Inflammatory macrophage treated with lipopolysaccharide for 1 hour (primary cell): ENCODE results near the gene PCDHGC4.

Experiments
- DNase-seq, 2 donors: peaks; one replicate each; pipeline ENCODE4 v3.0.0-alpha.2; 2020 to 2022

The PCDHGC4 gene

DNA sequence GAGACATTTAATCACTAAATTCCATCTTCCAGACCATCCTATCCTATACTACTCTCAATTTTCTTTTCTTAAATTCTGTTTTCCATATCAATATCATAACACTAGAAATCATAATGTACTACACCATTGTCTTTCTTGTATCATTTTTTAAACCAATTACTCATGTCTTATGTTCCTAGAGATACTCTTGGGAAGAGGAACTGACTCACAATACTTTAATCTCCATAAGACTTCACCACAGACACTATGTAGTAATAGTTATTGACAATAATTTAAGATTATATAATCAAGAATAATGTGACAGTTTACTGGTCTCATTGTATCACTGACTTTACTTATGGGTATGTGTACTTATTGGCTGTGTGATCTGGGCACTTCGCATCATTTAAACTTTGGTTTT lies 47.9 kb downstream of the PCDHGC4 start:
- no peak for DNase-seq

DNA sequence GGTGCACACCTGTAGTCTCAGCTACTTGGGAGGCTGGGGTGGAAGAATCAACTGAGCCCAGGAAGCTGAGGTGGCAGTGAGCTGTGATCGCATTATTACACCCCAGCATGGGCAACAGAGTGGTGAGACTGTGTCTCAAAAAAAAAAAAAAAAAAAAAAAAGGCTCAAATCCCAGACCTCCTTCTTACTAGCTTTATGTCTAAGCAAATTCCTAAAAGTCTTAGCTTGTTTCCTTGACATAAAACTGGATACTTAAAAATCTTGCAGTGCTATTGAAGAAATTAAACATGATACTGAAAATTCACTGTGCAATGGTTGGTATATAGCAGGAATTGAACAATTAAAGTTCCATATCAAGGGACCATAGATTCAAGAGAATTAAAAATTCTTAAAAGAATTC lies 49.1 kb downstream of the PCDHGC4 start:
- no peak for DNase-seq

DNA sequence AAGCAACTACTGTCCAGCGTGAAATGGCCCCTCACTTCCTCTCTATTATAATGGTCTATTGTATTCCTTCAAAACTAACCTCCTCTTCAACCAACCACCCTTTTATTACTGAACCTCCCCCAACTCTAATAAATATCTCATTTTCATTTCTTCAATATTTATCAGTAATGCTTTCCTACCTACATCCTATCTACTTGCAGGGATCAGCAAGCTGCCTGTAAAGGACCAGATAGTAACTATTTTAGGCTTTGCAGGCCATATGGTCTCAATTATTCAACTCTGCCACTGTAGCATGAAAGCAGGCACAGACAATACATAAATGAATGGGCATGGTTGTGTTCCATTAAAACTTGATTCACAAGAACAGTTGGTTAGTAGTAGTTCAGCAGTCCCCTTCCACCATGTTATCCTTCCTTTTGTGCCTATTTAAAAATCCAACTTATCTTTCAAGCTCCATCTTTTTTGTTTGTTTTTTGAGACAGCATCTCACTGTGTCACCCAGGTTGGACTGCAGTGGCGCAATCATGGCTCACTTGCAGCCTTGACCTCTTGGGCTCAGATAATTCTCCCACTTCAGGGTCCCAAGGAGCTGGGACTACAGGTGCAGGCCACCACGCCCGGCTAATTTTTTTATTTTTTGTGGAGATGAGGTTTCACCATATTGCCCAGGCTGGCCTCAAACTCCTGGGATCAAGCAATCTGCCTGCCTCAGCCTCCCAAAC lies 49.8 kb downstream of the PCDHGC4 start:
- no peak for DNase-seq
